K562 treated with DMSO at 1 percent for 12 hours (cell line): ENCODE measurements around the gene EIF3J. TPM values are rescaled to one million over a fixed set of nuclear protein-coding genes. Genes with fewer than 3 reads are reported as not detected.

ENCODE experiments used
- total RNA-seq: library from RNA; unstranded; fragments of 300-600 nt; gene quantifications from 2 replicates; pipeline ENCODE4 v1.2.3, GENCODE V29; 2022; ENCODE audit not compliant: insufficient read depth

The EIF3J gene
- 45.6 and 83.2 TPM in 2 replicates for total RNA-seq

GRCh38 chr15:44536962-44537734, at the start of gene EIF3J:
TSS of gene EIF3J (plus strand) at chr15:44537147. CDS start at chr15:44537195, 48 bp downstream.

Other genes starting within 250 kb of the EIF3J start
- gene GOLM2, start 248.4 kb upstream of the EIF3J start, total RNA-seq, result 14.8 and 50.7 TPM in 2 replicates
- 6.9 and 24.3 TPM in 2 replicates for gene CTDSPL2, start 109.5 kb upstream of the EIF3J start, total RNA-seq
- 33.2 and 51.5 TPM in 2 replicates for gene SPG11, start 126.5 kb downstream of the EIF3J start, total RNA-seq
- 1.2 TPM in 1 of 2 replicates, not detected in the other for gene PATL2, start 174.2 kb downstream of the EIF3J start, total RNA-seq
- gene B2M, start 174.4 kb downstream of the EIF3J start, total RNA-seq, result 1,238 and 1,537 TPM in 2 replicates
- 5.4 and 6.4 TPM in 2 replicates for gene TRIM69, start 199.4 kb downstream of the EIF3J start, total RNA-seq